Keratinocyte (primary cell): ENCODE data around the gene H2AZ2. TPM values are rescaled to one million over a fixed set of nuclear protein-coding genes. Genes with fewer than 3 reads are reported as not detected.

Source experiments
- DNase-seq: peaks from one replicate; pipeline ENCODE4 v3.0.0-alpha.2; 2011; ENCODE audit warnings: low read depth, missing footprints, low spot score
- FAIRE-seq: peaks from 2 replicates; lab custom pipeline; 2011; peaks lifted over from hg19 to GRCh38; lab: Jason Lieb, UNC
- H2AFZ ChIP-seq: 2 replicates; pipeline ENCODE4 v1.6.0; 2012; ENCODE audit warnings: low read length, control low read depth, inconsistent platforms; ENCODE audit not compliant: control insufficient read depth
- H3K27ac ChIP-seq: 2 replicates; pipeline ENCODE4 v1.5.1; 2011; ENCODE audit warnings: low read length; ENCODE audit not compliant: control insufficient read depth, insufficient read depth
- H3K27me3 ChIP-seq: 3 replicates; pipeline ENCODE4 v1.6.0; 2011; ENCODE audit warnings: low read length; ENCODE audit not compliant: control insufficient read depth, insufficient read depth; ENCODE audit errors: extremely low read depth
- H3K36me3 ChIP-seq, 2 experiments: 2 replicates in 1 of 2; 3 replicates in 1 of 2; pipeline ENCODE4 v1.5.1; 2011; ENCODE audit warnings: low read length in 2 of 2, mild to moderate bottlenecking in 1 of 2; ENCODE audit not compliant: control insufficient read depth in 2 of 2, insufficient read depth in 2 of 2; ENCODE audit errors: extremely low read depth in 1 of 2
- H3K4me1 ChIP-seq: 3 replicates; pipeline ENCODE4 v1.5.1; 2011; ENCODE audit warnings: low read length; ENCODE audit not compliant: control insufficient read depth, insufficient read depth; ENCODE audit errors: extremely low read depth
- H3K4me2 ChIP-seq: 3 replicates; pipeline ENCODE4 v1.6.0; 2011; ENCODE audit warnings: low read depth, low read length; ENCODE audit not compliant: control insufficient read depth, insufficient read depth; ENCODE audit errors: extremely low read depth
- H3K4me3 ChIP-seq, 3 experiments: fragments of 200-600 bp in 1 of 3; sonication (generic) in 1 of 3; 2 replicates in 2 of 3; 3 replicates in 1 of 3; pipeline ENCODE4 v1.5.1; 2011 to 2016; ENCODE audit warnings: low read length in 3 of 3, mild to moderate bottlenecking in 3 of 3, control low read depth in 2 of 3, inconsistent platforms in 1 of 3, low read depth in 1 of 3, mixed read lengths in 1 of 3, mixed run types in 1 of 3, moderate library complexity in 1 of 3; ENCODE audit not compliant: control insufficient read depth in 2 of 3, insufficient read depth in 2 of 3; ENCODE audit errors: extremely low read depth in 1 of 3
- H3K79me2 ChIP-seq: 2 replicates; pipeline ENCODE4 v1.6.0; 2012; ENCODE audit warnings: low read length; ENCODE audit not compliant: control insufficient read depth, insufficient read depth
- H3K9ac ChIP-seq: 3 replicates; pipeline ENCODE4 v1.6.0; 2011; ENCODE audit warnings: low read length; ENCODE audit not compliant: control insufficient read depth, insufficient read depth; ENCODE audit errors: extremely low read depth
- H3K9me1 ChIP-seq: 3 replicates; pipeline ENCODE4 v1.6.0; 2011; ENCODE audit warnings: low read length; ENCODE audit not compliant: control insufficient read depth, insufficient read depth; ENCODE audit errors: extremely low read depth
- H3K9me3 ChIP-seq: 2 replicates; pipeline ENCODE4 v1.5.1; 2012; ENCODE audit warnings: low read depth, low read length; ENCODE audit not compliant: control insufficient read depth
- H4K20me1 ChIP-seq: 3 replicates; pipeline ENCODE4 v1.6.0; 2011; ENCODE audit warnings: low read length; ENCODE audit not compliant: control insufficient read depth, insufficient read depth; ENCODE audit errors: extremely low read depth
- CTCF ChIP-seq, 3 experiments: IDR thresholded peaks in 1 of 3; conservative IDR thresholded peaks in 1 of 3; optimal IDR thresholded peaks in 1 of 3; 2 replicates in 2 of 3; 3 replicates in 1 of 3; pipeline versions ENCODE3 to v1.5.1; 2011; ENCODE audit warnings: low read length in 3 of 3, mild to moderate bottlenecking in 3 of 3, moderate library complexity in 2 of 3, control low read depth in 1 of 3, inconsistent platforms in 1 of 3; ENCODE audit not compliant: insufficient read depth in 2 of 3; ENCODE audit errors: extremely low read depth in 1 of 3
- EZH2 ChIP-seq: IDR thresholded peaks from one replicate; pipeline ENCODE4 v1.6.1; 2012; ENCODE audit warnings: inconsistent platforms, mild to moderate bottlenecking, low read length, moderate library complexity
- dilution Hi-C: fragments of 300-500 bp; cut with MboI; formaldehyde crosslinking; loops from one replicate; pipeline ENCODE4 v1.7.0; 2020; ENCODE audit warnings: low sequenced_read_pairs; ENCODE audit not compliant: extremely low pct_ligation_motif_present
- polyA plus RNA-seq, 5 experiments: library from polyadenylated mRNA; depleted of rRNA in 3 of 5; stranded (reverse) in 3 of 5; stranded (forward) in 1 of 5; unstranded in 1 of 5; fragments of >200 nt; gene quantifications; 1 replicate in 1 of 5; 2 replicates in 3 of 5; 3 replicates in 1 of 5; pipeline versions ENCODE4 v1.2.1 to v1.2.3, GENCODE V29; 2011 to 2012; ENCODE audit warnings: missing spikeins in 2 of 5, low read depth in 1 of 5, low replicate concordance in 1 of 5

H2AZ2 gene
- polyA plus RNA-seq, 1 donor (not counting 4 experiments of a cell fraction or from before 2014, with no cell fraction given), result 131 TPM

GRCh38 chr7:44894888-44895580 lies 47.1 kb upstream of the H2AZ2 start:
- DNase-seq (no peak), FAIRE-seq (no peak)
- Histone ChIP-seq H3K4me3 (no peak overlapping the region), H3K9me3 (no peaks in the 10 kb centered on the region), H3K4me1 (no peaks in the 10 kb centered on the region), H2AFZ (no peak overlapping the region), H3K27ac (no peak overlapping the region), H3K4me2 (no peak overlapping the region), H4K20me1 (no peaks in the 10 kb centered on the region), H3K36me3 (no peaks in the 10 kb centered on the region), H3K27me3 (no peaks in the 10 kb centered on the region), H3K79me2 (no peaks in the 10 kb centered on the region), H3K9ac (no peak overlapping the region), H3K9me1 (no peaks in the 10 kb centered on the region)
- dilution Hi-C loops, result no loop called here
- no peak for TF ChIP-seq EZH2
- TF ChIP-seq CTCF (optimal IDR thresholded peaks at IDR 0.05 in 1 of 3, IDR thresholded peaks at IDR 0.05 in 1 of 3, conservative IDR thresholded peaks at IDR 0.05 in 1 of 3; ENCODE audit: extremely low read depth in 1 of 3, insufficient read depth in 2 of 3, low read length in 3 of 3), result no peak

- Histone ChIP-seq H3K9ac (no peak overlapping the region), H3K9me3 (no peaks in the 10 kb centered on the region), H3K36me3 (no peaks in the 10 kb centered on the region), H3K27ac (no peak overlapping the region), H4K20me1 (no peaks in the 10 kb centered on the region), H3K79me2 (no peaks in the 10 kb centered on the region), H3K4me2 (no peak overlapping the region), H2AFZ (no peak overlapping the region), H3K4me1 (no peaks in the 10 kb centered on the region), H3K27me3 (no peaks in the 10 kb centered on the region), H3K4me3 (no peak overlapping the region), H3K9me1 (no peaks in the 10 kb centered on the region)
- dilution Hi-C loops, result no loop called here
- DNase-seq (no peak), FAIRE-seq (no peak)
- TF ChIP-seq EZH2, result no peak
- TF ChIP-seq CTCF (optimal IDR thresholded peaks at IDR 0.05 in 1 of 3, IDR thresholded peaks at IDR 0.05 in 1 of 3, conservative IDR thresholded peaks at IDR 0.05 in 1 of 3; ENCODE audit: extremely low read depth in 1 of 3, insufficient read depth in 2 of 3, low read length in 3 of 3), result no peak
Observed at GRCh38 chr7:44893710-44894234, 45.9 kb upstream of the H2AZ2 start.
